ENCODE results near the gene COL7A1.

The COL7A1 gene

DNA sequence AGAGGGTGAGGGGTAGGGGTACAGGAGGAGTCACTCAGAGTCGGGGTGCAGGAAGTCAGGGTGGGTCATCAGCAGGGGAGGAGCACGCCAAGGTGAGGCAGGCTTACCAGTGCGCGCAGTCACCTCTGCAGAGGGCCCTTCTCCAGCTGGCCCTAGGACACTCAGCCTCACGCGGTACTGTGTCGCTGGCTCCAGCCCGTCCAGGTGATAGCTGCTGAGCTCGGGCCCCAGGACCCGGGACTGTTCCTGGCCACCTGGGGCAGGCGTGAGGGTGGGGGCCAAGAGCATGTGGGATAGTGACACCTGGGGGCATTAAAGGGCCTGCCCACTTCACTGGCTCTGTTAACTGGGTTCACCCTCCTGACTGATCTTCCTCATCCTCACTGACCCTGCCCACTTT is 7.4 kb downstream of the COL7A1 start:
- no peak for DNase-seq

GRCh38 chr3:48585411-48585810 is 9.7 kb downstream of the COL7A1 start:
- DNase-seq, result no peak

GRCh38 chr3:48584836-48585235 is 10.3 kb downstream of the COL7A1 start:
- no peak for DNase-seq

DNA sequence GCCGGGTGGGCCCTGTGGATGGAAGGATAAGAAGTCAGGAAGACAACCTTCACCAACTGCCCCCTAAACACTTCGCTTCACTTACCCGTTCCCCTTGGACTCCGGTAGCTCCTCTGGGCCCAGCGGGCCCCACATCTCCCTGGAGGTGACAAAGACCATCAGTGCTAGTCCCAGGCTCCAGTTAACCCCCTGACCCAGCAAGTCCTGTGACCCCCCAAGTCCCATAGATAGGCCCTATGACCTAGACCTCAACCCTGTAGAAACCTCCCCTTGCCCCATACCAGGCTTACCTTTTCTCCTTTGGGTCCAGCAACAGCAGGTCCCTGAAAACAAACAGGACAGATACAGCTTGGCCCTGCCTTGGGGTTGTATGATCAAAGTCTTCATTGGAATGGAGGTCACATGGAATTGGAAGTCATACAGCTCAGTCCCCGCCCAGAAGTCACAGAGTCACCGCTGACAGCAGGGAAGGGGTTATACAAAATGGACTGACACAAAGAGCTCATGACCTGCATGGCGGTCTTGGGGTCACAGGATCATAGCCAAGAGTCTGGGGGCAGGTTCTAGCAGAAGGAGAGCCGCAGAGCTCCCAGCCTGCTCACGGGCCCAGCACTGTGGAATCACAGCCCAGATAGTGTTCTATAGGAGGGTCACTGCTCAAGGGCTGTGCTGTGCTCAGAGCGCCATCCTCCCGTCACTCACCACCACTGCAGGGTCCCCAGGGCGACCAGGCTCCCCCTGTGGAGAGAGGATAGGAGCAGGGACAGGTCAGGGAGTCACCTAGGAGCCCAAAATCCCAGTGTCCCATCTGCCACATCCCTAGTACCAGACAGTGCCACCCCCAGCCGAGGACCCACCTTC is 13.3 kb downstream of the COL7A1 start:
- DNase-seq, result no peak

DNA sequence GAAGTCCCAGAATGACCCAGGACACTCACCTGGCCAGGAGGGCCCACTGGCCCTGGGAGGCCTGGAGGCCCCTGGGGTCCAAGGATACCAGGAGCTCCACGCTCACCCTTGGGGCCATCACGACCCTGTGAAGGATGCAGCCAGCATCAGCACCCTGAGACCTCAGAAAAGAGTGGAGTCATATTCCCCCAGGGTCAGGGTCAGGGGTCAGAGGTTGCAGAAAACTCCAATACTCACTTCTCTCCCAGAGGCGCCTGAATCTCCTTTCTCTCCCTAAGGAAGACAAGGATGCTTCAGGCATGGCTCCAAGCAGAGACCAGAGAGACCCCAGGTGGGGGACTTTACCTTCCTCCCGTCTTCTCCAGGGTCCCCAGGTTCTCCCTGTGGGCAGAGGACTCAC is 18.5 kb downstream of the COL7A1 start:
- DNase-seq, result no peak

GRCh38 chr3:48575366-48575765 is 19.8 kb downstream of the COL7A1 start:
- DNase-seq, result no peak

GRCh38 chr3:48573973-48574585 is 21.1 kb downstream of the COL7A1 start:
- DNase-seq, result no peak

DNA sequence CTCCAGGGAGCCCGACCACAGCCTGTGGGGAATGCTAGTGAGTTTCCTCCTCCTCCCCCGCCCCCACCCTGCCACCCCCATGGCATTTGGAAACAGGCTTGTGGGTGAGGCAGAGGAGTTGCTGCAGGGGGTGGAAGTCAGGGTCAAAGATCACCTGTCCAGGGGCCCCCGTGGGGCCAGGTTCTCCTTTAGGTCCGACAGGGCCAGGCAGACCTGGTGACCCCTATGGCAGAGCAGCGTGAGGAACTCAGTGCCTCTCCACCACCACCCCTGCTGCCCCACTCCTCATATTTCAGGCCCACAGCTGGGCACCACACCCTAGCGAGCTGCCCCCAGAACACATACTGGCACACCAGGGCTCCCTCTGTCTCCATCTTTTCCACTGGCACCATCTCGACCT is 22.6 kb downstream of the COL7A1 start:
- no peak for DNase-seq

- no peak for DNase-seq
Measured at GRCh38 chr3:48571938-48572337, 23.2 kb downstream of the COL7A1 start.

GRCh38 chr3:48569808-48570450 is 25.2 kb downstream of the COL7A1 start:
- no peak for DNase-seq

GRCh38 chr3:48569400-48569799 is 25.7 kb downstream of the COL7A1 start:
- no peak for DNase-seq

DNA sequence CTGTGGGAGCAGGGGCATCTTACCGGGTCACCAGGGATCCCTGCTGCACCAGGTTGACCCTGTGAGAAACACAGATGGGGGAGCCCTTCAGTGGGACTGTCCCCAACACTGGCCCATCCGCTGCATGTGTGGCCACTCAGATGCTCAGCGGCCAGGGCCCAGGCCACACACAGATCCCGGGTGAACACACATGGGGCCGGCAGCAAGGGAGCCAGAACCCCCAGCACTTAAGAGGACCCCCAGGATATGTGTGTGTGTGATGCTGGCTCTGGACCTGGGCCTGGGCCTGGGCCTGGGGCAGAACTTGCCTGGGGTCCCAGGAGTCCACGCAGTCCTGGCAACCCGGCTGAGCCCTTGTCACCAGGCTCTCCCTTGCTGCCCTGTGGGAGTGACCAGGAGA is 26.7 kb downstream of the COL7A1 start:
- no peak for DNase-seq

DNA sequence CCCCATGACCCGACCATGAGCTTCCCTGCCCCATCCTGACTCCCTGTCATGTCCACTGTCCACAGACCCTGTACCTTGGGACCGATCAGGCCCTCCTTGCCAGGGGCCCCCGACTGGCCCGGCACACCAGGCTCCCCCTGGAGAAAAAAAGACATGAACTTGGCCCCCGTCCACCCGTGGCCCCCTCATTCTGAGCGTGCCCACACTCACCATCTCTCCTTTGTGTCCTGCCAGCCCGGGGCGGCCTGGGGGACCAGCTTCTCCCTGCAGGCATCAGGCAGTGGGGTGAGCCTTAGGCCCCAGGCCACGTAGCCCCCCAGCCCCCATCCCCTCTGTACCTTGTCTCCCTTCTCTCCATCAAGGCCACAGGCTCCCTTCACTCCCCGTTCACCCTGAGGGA is 27.6 kb downstream of the COL7A1 start:
- DNase-seq, result no peak

DNA sequence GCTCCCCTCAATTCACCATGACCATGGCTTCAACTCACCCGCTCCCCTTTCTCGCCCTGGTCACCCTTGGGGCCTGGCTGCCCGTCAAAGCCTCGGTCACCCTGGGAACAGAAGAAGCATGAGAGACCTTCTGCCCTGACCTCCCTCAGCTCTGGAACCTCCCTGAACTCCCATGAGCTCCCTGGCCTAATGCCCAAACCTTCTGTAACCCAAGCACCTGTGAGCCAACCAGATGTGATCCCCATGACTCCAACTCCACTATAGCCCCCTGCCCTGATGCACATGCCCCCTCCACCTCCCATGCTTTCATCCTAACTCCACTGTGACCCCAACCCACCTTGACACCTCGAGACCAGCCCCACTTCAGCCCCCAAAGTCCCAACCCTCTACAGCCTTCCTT is 28.0 kb downstream of the COL7A1 start:
- DNase-seq, result no peak

DNA sequence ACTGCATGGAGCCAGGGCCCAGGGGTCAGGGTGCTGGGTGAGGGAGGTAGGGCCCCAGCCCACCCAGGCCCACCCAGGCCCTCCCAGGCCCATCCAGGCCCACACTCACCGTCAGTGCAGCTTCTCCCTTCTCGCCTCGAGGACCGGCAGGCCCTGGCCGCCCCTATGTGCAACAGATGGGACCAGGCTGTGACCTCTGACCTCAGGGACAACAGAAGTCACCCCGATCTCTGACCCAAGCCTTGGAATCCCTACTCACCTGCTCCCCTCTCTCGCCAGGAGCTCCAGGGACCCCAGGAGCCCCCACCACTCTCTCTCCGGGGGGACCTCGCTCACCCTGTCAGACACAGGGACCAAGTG is 28.7 kb downstream of the COL7A1 start:
- no peak for DNase-seq

- no peak for DNase-seq
Measured at GRCh38 chr3:48565591-48566400, 29.3 kb downstream of the COL7A1 start.

DNA sequence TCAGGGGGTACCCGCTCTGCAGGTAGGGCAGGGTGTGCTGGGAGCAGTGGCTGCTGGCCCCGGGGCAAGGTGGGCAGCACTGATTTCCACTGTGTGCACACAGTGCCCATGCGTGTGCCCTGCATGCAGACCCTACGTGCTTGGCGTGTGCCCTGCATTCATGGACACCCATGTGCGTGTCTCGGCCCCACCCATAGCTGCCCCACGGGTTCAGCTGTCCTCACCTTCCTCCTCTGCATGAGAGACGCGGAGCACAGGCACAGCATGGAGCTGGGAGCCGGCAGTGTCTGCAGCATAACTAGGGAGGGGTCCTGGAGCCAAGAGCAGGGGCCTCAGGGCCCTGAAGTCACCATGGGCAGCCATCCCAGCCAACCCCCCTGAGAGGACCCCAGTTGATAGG is 29.9 kb downstream of the COL7A1 start:
- no peak for DNase-seq

GRCh38 chr3:48564667-48565066 is 30.5 kb downstream of the COL7A1 start:
- no peak for DNase-seq

DNA sequence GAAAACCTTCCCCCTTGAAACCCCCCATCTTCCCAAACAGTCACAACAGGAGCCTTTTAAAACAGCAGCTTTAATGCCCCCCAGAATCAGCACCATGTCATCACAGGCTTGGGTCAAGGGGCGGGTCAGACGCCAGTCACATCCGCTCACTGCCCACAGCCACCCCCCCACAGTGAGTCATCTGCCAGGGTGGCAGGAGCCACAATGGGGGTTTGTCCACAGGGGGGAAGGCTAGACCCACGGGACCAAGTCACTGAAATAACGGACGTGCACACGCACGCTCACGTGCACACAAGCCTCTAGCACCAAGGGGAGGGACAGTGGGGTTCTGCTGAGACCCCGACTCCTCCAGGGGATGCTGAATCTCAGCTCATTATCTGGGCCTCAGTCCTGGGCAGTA is 31.1 kb downstream of the COL7A1 start:
- DNase-seq, result no peak

DNA sequence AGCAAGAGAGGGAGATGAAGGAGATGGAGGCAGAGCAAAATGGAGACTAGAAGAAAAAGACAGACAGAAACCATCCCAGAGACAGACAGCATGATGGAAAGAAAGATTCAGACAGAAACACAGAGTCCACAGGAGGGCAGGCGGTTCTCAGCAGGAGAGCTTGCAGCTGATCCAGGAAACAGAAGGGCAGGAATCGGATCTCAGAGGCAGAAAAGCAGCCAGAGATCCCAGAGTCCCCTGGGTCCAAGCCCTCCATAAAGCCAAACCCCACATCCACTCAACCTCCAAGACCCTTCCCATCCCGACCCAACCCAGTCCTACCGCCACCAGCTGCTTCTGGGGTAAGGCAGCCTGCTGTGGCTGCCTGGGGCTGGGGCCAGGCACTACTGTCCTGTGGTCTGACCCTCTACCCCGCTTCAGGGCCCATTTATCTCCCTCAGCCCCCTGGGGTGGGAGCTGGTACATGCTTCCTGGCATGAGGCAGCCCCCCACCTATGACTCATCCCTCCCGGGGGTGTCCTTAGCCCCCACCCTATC is 31.7 kb downstream of the COL7A1 start, which contains the start of gene UCN2:
Gene UCN2, minus strand, starts transcription at position 400 of the 537 bp plus-strand sequence. CDS start 657 bp downstream, outside the sequence.
- DNase-seq, result no peak

DNA sequence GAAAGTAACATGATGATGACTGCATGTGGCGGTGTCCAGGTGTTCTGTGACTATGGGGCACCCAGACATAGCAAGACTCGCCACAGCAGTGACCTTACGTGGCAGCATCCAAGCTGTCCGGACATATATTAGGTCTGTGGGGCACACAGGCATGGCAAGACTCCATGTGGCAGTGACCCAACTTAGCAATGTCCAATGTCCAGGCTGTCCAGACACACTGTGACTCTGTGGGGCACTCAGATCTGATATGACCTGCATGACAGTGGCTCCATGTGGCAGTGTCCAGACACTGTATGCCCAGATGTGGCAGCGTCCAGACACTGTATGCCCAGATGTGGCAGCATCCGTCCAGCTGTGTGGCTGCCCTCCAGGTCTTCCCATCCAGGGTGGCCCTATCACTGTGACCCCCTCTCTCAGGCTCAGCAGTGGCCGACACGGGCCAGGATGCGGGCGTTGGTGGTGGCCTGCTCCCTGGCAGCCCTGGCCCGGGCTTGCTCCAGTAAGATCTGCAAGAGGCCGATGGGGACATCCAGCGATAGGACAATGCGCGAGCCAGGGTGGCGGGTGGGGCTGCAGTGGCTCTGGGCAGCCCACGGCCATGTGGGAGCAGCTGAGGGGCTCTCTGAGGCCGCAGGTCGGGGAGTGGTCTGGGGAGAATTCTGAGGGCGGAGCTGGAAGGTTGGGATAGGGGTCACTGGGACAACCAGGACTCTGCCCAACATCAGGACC is 32.6 kb downstream of the COL7A1 start:
- DNase-seq, result no peak

GRCh38 chr3:48561045-48561736 is 33.9 kb downstream of the COL7A1 start:
- no peak for DNase-seq
